GM23338 (cell line): ENCODE data around the gene COBL.

Experiments
- EZH2 ChIP-seq: fragments of 200-600 bp; sonication (generic); IDR thresholded peaks from one replicate; pipeline ENCODE4 v1.8.0; 2017; ENCODE audit warnings: antibody characterized with exemption, mild to moderate bottlenecking, low read depth; ENCODE audit not compliant: unreplicated experiment
- EZH2phosphoT487 ChIP-seq: fragments of 200-600 bp; sonication (generic); IDR thresholded peaks from one replicate; pipeline ENCODE4 v1.8.1; 2018; ENCODE audit warnings: antibody characterized with exemption; ENCODE audit not compliant: unreplicated experiment
- POLR2AphosphoS5 ChIP-seq: IDR thresholded peaks from 2 replicates; pipeline ENCODE4 v1.6.1; 2016; ENCODE audit warnings: antibody characterized with exemption, low read depth
- STAT1 ChIP-seq: IDR thresholded peaks from one replicate; pipeline ENCODE4 v1.6.1; 2016; ENCODE audit warnings: antibody characterized with exemption; ENCODE audit not compliant: unreplicated experiment
- ZNF114 ChIP-seq: fragments of 250-450 bp; sonication (Bioruptor Pico); IDR thresholded peaks from 2 replicates; pipeline ENCODE4 v1.5.0; 2020; ENCODE audit warnings: mild to moderate bottlenecking, moderate library complexity
- TF ChIP-seq, protein P1 (sequence below), 2 experiments: fragments of 200-600 bp in 1 of 2; sonication (generic) in 1 of 2; conservative IDR thresholded peaks; 2 replicates each; pipeline versions ENCODE4 v1.5.1 to v1.6.1; 2016 to 2017; ENCODE audit warnings: antibody characterized with exemption in 2 of 2, low read depth in 2 of 2, mild to moderate bottlenecking in 2 of 2, moderate library complexity in 1 of 2

DNA sequence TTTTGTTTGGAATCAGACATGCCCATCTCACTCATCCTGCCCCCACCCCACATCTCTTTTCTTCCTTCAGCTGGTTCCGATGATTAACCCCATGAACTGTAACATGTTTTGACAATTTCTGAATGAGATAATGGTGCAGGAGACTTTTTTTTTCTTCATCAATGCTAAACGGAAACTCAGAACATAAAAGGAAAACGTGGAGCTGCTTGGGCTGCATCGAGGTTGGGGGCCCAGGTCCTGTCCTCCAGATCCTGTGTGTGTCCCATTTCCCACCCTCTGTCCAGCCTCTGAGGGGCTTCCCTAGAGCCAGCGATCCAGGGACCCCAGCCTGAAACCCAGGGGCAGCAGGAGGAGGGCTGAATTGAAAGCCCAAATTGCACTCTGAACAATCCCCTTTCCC, 270.1 kb downstream of the COBL start:
- TF ChIP-seq, protein P1, sequence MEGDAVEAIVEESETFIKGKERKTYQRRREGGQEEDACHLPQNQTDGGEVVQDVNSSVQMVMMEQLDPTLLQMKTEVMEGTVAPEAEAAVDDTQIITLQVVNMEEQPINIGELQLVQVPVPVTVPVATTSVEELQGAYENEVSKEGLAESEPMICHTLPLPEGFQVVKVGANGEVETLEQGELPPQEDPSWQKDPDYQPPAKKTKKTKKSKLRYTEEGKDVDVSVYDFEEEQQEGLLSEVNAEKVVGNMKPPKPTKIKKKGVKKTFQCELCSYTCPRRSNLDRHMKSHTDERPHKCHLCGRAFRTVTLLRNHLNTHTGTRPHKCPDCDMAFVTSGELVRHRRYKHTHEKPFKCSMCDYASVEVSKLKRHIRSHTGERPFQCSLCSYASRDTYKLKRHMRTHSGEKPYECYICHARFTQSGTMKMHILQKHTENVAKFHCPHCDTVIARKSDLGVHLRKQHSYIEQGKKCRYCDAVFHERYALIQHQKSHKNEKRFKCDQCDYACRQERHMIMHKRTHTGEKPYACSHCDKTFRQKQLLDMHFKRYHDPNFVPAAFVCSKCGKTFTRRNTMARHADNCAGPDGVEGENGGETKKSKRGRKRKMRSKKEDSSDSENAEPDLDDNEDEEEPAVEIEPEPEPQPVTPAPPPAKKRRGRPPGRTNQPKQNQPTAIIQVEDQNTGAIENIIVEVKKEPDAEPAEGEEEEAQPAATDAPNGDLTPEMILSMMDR (conservative IDR thresholded peaks at IDR 0.05; ENCODE audit: low read depth in 2 of 2): no peak
- TF ChIP-seq EZH2 (no peak), POLR2AphosphoS5 (no peak), STAT1 (no peak), ZNF114 (no peak), EZH2phosphoT487 (no peak)
